HG03066 (cell line): ENCODE data around the gene ALOX5.
"Not testable (repeated sequence)": the region's sequence is repeated elsewhere in the genome, so short reads cannot be mapped to it uniquely, and the experiment has no call there.

Source experiments
- ATAC-seq: cut with Tn5 transposase; IDR thresholded peaks from one replicate; pipeline ENCODE4 v1.9.1; 2021; ENCODE audit warnings: low read depth; ENCODE audit not compliant: unreplicated experiment

ALOX5 gene

GRCh38 chr10:45403151-45403550 is 29.1 kb downstream of the ALOX5 start:
- no peak for ATAC-seq

- no peak for ATAC-seq
Observed at GRCh38 chr10:45404087-45404769, 30.2 kb downstream of the ALOX5 start.

- ATAC-seq, result no peak
Observed at GRCh38 chr10:45404770-45405120, 30.7 kb downstream of the ALOX5 start.

GRCh38 chr10:45407542-45407941 is 33.5 kb downstream of the ALOX5 start:
- no peak for ATAC-seq

- no peak for ATAC-seq
Observed at GRCh38 chr10:45408421-45409319, 34.7 kb downstream of the ALOX5 start.

GRCh38 chr10:45409347-45409746 is 35.3 kb downstream of the ALOX5 start:
- not testable (repeated sequence) for ATAC-seq

- no peak for ATAC-seq
Observed at GRCh38 chr10:45409782-45410181, 35.8 kb downstream of the ALOX5 start.

- ATAC-seq, result no peak
Observed at GRCh38 chr10:45410489-45410806, 36.4 kb downstream of the ALOX5 start.

GRCh38 chr10:45410807-45411606 is 37.0 kb downstream of the ALOX5 start:
- no peak for ATAC-seq

- ATAC-seq, result no peak
Observed at GRCh38 chr10:45411607-45411940, 37.6 kb downstream of the ALOX5 start.

- ATAC-seq, result not testable (repeated sequence)
Observed at GRCh38 chr10:45415062-45415461, 41.0 kb downstream of the ALOX5 start.

- ATAC-seq, result no peak
Observed at GRCh38 chr10:45416603-45417002, 42.6 kb downstream of the ALOX5 start.

GRCh38 chr10:45417746-45418145 is 43.7 kb downstream of the ALOX5 start:
- ATAC-seq, result no peak

- no peak for ATAC-seq
Observed at GRCh38 chr10:45418417-45418848, 44.4 kb downstream of the ALOX5 start.

- peak; percentile 50 for ATAC-seq
Observed at GRCh38 chr10:45418849-45419675, 45.0 kb downstream of the ALOX5 start.

- ATAC-seq, result peak; percentile 5
Observed at GRCh38 chr10:45419676-45420025, 45.6 kb downstream of the ALOX5 start.

GRCh38 chr10:45420453-45421192 is 46.6 kb downstream of the ALOX5 start:
- ATAC-seq, result peak; percentile 50

GRCh38 chr10:45421221-45422097 is 47.4 kb downstream of the ALOX5 start:
- no peak for ATAC-seq
